Measurements from ENCODE around the gene LAMC3.

Gene LAMC3

DNA sequence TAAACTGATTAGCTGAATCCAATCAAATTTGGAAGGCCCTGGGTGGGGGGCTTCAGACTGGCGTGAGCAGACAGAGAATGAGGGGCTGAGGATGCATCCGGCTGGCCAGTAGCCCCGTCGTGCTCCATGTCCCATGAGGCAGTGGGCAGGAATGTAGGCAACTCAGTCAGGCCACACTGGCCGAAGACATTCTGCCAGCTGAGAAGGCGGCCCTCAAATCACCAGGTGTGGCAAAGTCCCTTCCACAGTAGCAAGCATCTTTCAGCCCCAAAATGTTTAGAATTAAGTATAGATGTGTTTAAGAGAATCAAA, 25.7 kb upstream of the LAMC3 start:
- in situ Hi-C loops (cut with MboI; ENCODE audit: low sequenced_read_pairs, unreplicated experiment) = no loop called here
- TF ChIP-seq, protein P1, sequence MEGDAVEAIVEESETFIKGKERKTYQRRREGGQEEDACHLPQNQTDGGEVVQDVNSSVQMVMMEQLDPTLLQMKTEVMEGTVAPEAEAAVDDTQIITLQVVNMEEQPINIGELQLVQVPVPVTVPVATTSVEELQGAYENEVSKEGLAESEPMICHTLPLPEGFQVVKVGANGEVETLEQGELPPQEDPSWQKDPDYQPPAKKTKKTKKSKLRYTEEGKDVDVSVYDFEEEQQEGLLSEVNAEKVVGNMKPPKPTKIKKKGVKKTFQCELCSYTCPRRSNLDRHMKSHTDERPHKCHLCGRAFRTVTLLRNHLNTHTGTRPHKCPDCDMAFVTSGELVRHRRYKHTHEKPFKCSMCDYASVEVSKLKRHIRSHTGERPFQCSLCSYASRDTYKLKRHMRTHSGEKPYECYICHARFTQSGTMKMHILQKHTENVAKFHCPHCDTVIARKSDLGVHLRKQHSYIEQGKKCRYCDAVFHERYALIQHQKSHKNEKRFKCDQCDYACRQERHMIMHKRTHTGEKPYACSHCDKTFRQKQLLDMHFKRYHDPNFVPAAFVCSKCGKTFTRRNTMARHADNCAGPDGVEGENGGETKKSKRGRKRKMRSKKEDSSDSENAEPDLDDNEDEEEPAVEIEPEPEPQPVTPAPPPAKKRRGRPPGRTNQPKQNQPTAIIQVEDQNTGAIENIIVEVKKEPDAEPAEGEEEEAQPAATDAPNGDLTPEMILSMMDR (IDR thresholded peaks at IDR 0.05; ENCODE audit: borderline replicate concordance, control extremely low read depth, extremely low read depth, insufficient read depth, missing control alignments) = no peak
- DNase-seq (ENCODE audit: low spot score) = no peak

DNA sequence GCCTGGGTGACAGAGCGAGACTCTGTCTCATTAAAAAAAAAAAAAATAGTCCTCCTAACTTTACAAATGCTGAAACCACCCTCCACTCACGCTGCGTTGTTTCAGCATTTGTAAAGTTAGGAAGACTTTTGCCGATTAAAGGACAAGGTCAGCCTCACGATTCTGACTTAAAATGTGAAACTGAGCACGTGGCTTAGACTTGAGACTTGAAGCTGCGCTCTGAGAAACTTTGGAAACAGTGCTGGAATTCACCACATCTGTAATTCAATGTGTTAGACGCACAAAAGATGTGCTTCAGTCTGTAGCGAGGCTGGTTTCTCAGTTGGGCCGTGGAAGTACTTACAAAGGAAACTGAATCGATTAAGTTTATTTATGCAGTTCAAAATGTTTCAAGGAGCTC, 25.0 kb upstream of the LAMC3 start:
- TF ChIP-seq, protein P1 (IDR thresholded peaks at IDR 0.05; ENCODE audit: borderline replicate concordance, control extremely low read depth, extremely low read depth, insufficient read depth, missing control alignments) = no peak
- no peak for DNase-seq (ENCODE audit: low spot score)
- in situ Hi-C loops (cut with MboI; ENCODE audit: low sequenced_read_pairs, unreplicated experiment) = no loop called here

DNA sequence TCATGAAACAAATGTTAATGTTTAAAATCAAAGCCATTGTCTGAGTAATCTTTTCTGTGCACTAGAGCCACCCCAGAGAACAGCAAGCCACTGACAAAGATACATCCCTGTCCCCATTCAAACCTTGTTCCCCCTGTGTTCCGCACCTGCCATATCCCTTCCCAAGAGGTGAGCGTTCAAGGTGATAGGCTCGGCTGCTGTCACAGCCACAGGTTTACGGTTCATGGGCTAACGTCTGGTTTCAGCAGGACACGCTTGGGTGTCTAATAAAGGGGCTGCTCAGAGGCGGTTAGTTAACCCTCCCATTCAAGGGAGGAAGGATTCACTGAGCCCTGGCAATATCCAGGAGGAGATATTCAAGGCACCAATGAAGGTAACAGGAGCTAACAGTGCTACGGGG, 24.5 kb upstream of the LAMC3 start:
- in situ Hi-C loops (cut with MboI; ENCODE audit: low sequenced_read_pairs, unreplicated experiment) = no loop called here

DNA sequence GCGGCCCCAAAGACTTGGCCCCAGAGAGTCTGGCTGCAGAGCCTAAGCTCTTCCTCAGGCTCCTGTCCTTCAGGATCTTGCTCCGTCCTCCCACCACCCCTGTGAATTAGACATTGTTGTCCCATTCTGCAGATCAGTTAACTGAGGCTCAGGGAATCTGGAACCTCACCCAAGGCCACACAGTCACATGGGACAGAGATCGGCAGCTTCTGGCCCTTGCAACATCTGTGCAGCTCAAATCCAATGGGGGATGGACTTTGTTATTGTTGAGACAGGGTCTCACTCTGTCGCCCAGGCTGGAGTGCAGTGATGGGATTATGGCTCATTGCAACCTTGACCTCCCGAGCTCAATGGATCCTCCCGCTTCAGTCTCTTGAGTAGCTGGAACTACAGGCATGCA, 23.9 kb upstream of the LAMC3 start:
- in situ Hi-C loops (cut with MboI; ENCODE audit: low sequenced_read_pairs, unreplicated experiment) = no loop called here
- TF ChIP-seq, protein P1 (IDR thresholded peaks at IDR 0.05; ENCODE audit: borderline replicate concordance, control extremely low read depth, extremely low read depth, insufficient read depth, missing control alignments) = no peak
- no peak for DNase-seq (ENCODE audit: low spot score)

More for the DNA sequence above, 24.5 kb upstream of the LAMC3 start:
- DNase-seq (ENCODE audit: low spot score) = no peak
- TF ChIP-seq, protein P1 (IDR thresholded peaks at IDR 0.05; ENCODE audit: borderline replicate concordance, control extremely low read depth, extremely low read depth, insufficient read depth, missing control alignments) = no peak

DNA sequence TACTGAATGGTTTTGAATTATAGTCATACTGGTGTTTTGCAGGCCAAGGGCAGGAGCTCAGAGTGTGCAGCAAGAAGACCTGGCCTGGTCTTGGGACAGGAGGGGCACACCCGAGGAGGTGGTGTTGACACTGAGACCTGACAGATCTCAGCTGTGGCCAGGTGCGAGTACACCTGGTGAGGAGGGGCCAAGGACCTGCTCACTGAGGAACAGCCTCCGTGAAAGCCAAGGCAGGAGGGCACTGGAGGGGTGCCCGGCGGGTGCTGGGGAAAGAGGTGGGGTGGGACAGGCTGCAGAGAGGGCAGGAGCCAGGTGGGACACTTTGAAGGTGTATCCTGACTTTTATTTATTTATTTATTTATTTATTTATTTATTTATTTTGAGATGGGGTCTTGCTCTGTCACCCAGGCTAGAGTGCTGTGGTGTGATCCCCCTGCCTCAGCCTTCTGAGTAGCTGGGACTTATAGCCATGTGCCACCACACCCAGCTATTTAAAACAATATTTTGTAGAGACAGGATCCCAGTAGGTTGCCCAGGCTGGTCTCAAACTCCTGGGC, 23.3 kb upstream of the LAMC3 start:
- DNase-seq (ENCODE audit: low spot score) = no peak
- TF ChIP-seq, protein P1 (IDR thresholded peaks at IDR 0.05; ENCODE audit: borderline replicate concordance, control extremely low read depth, extremely low read depth, insufficient read depth, missing control alignments) = no peak
- in situ Hi-C loops (cut with MboI; ENCODE audit: low sequenced_read_pairs, unreplicated experiment) = no loop called here

DNA sequence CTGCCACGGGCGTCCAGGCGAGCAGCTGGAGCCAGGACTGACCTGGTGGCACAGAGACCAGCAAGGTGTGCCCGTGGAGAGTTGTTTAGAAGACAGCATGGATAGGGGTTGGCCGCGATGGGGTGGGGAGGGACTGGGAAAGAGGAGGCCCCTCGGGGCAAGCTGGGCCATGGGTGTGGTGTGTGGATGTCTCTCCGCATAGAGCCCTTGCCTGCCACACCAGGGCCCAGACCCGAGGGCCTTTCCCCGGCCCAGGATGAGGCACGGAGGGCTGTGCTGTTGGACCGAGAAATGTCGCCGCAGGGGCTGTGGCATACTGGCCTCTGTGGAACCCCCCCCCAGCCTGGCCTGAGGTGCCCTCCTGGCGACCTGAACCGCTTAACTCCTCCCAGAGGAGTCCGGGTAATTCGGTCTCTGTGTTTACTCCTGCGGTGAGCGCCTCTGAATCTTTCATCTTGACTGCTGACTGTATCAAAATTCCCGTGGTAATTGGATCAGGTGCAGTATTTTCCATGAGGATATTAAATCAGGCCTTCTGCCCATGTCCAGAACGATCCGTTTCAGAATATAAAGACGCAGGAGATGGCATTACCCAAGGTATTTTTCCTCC, 22.5 kb upstream of the LAMC3 start:
- TF ChIP-seq, protein P1 (IDR thresholded peaks at IDR 0.05; ENCODE audit: borderline replicate concordance, control extremely low read depth, extremely low read depth, insufficient read depth, missing control alignments) = no peak
- no peak for DNase-seq (ENCODE audit: low spot score)
- in situ Hi-C loops (cut with MboI; ENCODE audit: low sequenced_read_pairs, unreplicated experiment) = no loop called here
